HG02759 (cell line): Measurements from ENCODE around the gene CHST9.
"Not testable (repeated sequence)": the region's sequence is repeated elsewhere in the genome, so short reads cannot be mapped to it uniquely, and the experiment has no call there.

ENCODE experiments used
- ATAC-seq: cut with Tn5 transposase; IDR thresholded peaks from one replicate; pipeline ENCODE4 v1.9.1; 2021; ENCODE audit warnings: mild to moderate bottlenecking, moderate library complexity; ENCODE audit not compliant: unreplicated experiment

Gene CHST9

DNA sequence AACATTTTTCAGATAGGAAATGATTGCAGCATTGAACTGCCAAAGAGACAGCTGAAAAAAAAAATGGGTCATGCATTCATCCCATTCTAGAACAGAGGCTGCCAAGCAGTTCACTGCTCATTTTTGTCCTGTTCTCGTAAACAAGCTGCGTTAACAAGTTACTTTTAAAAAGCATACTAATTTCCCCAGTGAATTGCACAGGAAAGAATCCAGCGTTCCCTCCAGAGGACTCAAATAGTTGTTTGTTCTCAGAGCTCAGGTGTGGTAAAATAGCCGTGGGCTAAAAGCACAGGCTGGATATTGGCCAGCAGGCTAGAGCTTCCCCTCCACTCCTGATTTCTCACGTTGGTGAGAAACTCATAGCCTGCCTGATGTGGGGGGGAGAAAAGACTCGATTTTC is 243.5 kb downstream of the CHST9 start:
- no peak for ATAC-seq

DNA sequence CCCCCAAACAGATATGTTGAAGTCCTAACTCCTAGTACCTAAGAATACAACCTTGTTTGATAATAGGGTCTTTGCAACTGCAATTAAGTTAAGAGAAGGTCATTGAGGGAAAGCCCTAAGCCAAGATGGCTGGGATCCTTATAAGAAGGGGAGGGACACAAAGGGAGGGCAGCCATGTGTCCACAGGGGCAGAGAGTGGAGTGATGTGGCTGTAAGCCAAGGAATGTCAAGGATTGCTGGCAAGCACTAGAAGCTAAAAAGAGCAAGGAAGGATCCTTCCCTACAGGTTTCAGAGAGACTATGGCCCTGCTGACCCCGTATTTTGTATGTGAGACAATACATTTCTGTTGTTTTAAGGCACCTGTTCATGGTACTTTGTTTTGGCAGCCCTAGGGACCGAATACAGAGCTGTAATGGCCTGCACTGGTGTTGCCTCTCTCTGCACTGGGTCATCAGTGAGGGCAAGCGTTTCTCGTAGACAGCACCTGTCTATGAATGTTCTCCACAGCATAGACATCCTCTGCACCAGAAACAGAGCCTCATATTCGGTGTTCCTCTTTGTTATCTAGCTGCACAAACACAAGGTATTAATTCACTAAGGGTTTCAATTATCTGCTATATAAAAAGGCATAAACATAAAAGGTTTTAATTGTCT is 244.2 kb downstream of the CHST9 start:
- no peak for ATAC-seq

DNA sequence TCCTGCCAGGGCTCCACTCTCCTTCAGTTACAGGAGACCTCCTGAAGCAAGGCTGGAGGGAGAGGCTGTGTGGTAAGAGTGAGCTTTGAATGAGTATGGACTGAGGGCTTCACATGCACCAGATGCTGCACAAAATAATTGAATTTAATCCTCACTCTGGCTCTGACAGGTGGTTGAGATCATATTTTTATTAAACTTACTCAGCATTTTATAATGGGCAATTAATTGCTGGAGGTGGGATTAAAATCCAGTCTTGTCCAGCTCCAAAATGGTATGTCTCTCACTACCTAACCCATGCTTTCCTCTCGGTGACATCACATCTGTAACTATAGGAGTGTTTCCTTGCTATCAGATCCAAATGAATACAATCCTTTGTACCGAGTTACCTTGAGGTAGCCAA is 253.4 kb downstream of the CHST9 start:
- ATAC-seq = no peak

DNA sequence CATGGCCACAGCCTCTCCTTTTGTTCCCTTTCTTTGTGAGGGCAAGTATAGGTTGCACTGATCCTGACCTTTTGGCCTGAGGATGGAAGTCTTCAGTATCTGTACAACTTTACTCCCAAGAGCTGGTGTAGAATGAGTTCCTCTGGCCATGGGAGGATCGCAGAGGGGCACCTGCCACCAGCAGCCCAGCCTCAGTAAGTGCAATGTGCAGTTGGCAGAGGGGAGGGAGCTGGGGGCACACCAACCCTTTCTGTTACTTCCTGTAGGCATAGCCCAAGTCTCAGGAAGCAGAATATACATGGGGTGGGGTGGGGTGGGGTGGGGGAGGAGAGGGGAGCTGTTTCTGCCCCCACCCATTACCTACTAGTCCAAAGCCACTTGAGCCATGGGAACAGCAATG is 254.5 kb downstream of the CHST9 start:
- no peak for ATAC-seq

DNA sequence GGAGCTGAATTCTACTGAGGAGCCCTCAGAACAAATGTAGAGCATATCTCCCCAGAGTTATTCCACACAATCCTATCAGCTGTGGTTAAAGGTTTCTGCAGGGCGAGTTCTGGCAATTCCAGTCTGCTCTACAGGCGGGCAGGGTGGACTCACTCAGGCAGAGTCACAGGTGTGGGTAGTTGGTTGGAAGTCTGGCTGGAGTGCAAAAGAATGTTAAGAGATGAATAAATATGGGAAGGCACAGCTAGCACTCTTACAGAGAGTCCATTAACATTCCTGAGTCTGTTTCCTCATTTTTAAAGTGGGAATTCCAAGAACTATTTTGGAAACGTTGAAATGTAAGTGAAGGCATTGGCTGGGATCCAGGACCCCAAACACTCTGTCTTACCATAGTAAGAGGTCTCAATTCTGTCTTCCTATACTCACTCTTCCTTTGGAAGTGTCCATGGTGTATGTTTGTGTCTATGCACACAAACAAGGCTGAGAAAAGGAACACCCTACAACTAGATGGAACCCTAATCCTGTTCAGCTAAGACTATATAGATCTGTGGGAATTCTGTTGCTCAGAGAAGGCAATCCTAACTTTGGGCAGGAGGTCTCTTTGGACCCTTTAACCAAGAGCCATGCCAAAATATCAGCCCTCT is 256.3 kb downstream of the CHST9 start:
- no peak for ATAC-seq

DNA sequence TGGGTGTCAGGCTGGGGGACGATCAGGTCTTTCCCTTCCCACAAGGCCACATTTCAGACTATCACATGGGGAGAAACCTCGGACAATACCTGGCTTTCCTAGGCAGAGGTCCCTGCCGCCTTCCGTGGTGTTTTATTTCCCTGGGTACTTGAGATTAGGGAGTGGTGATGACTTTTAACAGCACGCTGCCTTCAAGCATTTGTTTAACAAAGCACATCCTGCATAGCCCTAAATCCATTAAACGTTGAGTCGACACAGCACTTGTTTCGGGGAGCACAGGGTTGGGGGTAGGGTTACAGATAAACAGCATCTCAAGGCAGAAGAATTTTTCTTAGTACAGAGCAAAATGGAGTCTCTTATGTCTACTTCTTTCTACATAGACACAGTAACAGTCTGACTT is 257.3 kb downstream of the CHST9 start:
- ATAC-seq = not testable (repeated sequence)

DNA sequence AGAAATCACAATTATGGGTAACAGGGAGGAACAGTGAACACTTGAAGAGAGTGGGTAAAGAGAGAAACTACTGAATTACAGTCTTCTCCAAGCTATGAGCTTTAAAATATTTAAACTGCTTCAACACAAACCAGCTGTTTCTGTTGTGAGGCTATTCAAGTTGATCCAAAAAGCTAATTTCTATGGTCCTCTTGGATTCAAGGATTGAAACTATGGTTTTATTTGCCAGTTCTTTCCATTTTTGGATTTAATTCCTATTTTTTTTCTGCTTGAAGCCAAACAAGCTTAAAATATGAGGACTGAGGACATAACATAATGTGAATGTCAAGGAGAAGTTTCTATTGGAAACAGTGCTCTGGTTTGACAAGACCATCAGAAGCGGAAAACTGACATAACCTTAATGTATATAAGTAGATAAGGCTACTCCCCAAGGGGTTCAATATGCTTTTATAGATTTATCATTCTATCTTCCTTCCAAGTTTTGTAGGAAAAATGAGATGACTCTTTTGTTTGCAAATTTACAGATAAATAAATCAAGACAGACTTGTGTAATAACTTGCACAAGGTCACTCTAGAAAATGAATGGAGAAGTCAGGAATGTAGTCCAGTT is 258.9 kb downstream of the CHST9 start:
- ATAC-seq = no peak

DNA sequence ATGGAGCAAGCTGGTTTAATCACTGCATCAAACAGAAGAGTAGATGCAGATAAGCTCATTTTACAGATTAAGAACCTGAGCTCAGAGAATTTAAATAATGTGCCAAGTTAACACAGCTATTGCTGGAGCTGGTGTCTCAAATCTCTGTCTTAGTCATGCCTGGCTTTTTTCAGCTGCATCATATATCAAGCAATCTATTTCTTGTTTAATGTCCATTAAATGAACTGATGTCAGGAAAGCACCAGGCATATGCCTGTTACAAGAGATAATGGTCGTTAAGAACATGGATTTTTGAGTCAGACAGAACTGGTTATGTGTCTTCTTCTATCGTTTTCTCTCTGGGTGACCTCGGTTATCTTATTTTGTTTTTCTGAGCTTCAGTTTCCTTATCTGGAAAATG is 259.8 kb downstream of the CHST9 start:
- no peak for ATAC-seq

DNA sequence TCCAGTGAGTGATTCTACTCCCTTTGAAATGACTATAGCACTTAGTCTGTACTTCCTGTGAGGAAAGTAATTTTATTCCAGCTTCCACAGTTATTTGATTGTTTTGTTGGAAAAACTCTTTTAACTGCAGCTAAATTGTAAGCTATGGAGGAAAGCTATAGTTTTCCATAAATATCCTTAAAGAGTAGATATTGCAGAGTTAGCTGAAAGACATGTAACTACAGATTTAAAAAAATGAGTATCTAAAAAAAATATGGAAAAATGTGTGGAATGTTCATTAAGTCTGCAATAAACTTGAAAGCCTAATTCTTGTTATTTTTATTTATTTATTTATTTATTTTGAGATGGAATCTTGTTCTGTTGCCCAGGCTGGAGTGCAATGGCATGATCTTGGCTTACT is 262.8 kb downstream of the CHST9 start:
- ATAC-seq = no peak

DNA sequence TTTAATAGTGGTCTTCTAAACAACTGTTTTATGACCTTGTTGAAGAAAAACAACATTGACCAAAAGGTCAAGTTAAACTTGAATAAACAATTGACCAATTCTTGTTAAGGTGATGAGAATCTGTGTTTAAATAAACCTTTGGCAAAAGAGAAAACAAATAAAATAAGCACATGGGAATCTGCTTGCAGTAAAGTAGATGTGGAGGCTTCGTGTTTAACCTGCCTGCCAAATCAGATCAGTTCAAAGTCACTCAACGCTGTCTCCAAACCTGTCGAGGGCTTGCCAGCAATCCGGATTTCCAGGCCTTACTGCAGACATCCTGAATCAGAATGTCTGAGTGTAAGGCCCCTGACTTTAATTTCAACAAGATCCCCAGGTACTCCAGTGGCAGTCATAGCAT is 264.5 kb downstream of the CHST9 start:
- no peak for ATAC-seq

DNA sequence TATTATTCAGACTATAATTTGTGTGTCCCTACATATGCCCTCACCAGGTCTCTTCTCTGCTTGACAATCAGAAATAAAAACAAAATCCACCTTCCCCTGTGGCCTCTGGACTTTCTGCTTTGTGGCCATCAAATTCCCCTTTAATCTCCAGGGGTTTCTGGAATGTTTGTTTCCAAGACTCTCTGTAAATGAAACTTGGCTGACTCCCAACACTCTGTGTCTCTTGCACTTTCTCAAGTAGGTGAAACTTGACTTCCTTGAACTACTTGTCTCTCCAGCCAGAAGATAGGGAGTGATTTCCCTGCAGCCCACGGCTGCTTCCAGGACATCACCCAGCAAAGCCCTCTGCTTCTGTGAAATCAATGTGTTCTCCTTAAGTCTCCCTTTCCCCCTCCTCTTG is 265.5 kb downstream of the CHST9 start:
- no peak for ATAC-seq

DNA sequence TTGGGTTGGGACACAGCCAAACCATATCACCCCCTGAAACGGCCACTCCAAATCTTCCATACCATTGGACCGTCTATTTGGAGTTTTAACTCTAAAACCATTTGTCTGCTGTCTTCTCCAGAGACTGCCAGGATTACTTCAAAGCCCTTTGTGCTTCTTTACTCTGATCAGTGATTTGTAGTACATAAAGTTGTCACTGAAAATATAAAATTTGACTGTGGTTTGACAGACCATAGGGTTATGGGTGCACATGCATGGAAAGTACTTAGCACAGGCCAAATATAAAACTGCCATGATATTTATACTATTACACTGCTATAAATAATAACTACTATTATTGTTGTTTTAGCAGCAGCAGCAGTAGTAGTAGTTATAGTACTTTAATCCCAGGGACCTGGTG is 265.9 kb downstream of the CHST9 start:
- ATAC-seq = no peak

DNA sequence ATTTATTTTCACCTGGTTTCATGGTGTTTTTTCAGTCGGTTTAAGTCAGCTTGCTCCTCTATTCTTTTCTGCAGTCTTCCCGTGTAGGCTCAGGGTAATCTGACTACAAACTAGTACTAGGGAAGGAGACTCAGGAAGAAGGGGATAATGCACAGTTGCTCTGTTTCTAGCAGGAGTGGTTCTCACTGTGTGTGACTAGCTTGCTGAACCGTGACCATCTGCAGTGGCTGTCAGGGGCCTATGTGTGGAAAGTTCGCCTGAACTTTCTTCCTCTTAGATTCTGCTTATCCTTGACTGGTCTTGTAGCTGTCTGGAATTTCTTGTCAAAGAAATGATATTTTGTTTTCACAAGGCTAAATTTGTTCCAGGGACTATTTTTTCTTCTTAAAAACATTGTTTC is 273.3 kb downstream of the CHST9 start:
- no peak for ATAC-seq

DNA sequence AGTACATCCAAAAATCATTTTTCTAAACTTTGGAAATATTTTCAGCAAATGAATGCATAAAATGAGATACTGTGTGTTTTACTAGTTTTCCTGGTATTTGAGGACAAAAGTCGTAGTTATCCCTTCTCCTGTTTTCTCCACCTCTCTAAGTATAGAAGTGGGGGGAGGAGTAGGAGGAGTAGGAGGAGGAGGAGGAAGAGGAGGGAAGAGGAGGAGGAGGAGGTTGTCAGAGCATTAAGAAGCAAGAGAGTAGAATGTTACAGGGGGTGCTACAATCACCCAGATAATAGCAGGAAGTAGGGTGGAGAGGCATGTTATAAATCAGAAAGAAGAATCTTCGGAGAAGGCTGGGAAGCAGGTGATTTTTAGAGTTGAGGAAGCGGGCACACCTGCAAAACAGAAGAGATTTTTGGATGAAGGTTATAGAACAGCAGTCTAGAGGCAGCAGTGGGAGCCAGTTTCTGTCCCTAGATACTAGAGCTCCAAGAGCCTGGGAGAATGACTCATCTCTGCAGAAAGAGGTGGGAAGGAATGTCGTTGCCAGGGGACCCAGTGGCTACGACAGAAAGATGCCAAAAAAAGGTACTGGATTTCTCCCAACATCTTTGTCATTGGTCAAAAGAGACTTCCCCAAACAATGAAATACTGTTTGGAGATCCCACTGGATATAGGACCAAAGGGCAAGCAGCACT is 275.4 kb downstream of the CHST9 start:
- ATAC-seq = no peak

DNA sequence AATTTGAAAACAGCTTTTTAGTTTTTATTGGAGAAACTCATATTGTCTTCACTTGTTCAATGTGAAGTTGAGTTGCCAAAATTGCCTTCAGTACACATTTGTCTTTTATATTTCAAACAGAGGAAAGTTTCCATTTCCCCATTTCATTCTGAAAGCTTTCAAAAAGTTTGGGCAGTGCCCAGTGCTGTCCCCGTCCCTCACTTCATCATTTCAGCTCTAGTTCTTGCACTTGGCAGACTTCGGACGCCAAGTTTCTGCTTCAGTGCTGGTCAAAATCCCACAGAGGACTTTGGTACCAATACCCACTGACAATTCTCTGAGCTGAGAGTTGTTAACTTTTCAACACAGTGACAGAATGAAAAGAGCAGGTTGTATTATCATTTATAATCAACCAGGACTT is 276.2 kb downstream of the CHST9 start:
- no peak for ATAC-seq

DNA sequence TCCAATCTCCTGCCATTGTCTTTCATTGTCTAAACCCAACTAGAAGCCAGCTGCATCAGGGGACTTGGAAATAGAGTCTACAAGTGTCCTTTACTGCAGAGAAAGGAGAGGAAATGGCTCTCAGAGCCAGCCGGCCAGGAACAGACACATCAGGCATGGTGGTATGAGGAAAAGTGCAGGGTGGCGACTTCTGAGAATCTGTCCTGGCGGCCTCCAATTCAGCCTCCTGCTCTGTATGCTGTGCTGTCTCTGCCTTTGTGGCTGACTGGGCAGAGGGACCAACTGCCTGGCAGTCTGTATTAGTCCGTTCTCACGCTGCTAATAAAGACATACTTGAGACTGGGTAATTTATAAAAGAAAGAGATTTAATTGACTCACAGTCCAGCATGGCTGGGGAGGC is 282.8 kb downstream of the CHST9 start:
- no peak for ATAC-seq

DNA sequence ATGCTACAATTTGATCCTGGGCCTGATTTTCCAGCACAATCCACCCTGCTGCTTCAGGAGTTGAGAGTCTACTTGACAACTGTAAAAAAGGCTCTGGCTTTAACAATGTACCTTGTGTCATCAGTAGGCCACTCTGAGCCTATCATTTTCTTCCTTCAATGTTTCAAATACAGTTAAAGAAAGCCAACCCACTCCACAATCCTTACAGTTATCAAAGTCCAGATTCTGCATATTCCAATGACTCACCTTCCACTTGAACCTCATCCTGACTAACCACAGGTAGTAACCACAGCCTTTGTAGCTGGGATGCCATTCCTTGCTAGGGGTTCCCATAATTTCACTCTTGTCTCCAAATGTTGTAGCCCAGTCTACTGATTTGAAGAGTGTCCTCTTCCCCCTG is 284.1 kb downstream of the CHST9 start:
- no peak for ATAC-seq

DNA sequence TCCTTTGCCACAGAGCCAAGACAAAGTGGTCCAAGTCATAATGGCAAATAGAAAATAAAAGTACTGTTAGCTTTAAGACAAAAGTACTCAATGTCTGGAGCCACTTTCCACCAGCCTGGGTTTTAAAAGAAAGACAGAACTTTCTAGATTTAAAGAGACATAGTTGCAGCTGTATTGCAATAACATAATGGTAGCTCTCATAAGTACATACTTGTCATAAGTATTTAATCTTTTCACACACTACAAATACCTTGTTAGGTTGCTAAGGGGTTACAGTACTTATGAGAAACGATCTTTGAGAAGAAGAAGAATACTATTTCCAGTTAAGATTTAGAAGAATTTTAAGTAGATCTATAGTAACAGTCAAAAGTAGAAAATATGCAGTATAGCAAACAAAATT is 290.7 kb downstream of the CHST9 start:
- ATAC-seq = no peak

DNA sequence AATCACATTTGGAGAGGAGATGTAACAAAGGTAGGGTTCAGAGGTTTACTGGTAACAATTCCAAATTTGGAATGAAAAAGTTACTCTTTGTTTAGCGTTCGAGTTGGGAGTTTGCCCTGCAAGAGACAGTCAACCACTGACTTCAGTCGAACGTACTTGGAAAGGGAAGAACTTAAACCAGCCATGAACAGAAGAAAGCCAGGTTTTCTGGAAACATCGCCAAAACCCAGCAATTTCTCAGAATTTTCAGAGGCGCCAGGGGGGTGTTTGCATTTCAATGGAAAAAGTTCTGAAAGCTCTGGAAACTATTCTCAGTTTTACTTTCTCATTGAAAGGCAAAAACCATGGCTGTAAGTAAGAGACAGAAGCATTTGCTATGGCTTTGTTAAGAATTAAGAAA is 291.1 kb downstream of the CHST9 start:
- ATAC-seq = no peak

DNA sequence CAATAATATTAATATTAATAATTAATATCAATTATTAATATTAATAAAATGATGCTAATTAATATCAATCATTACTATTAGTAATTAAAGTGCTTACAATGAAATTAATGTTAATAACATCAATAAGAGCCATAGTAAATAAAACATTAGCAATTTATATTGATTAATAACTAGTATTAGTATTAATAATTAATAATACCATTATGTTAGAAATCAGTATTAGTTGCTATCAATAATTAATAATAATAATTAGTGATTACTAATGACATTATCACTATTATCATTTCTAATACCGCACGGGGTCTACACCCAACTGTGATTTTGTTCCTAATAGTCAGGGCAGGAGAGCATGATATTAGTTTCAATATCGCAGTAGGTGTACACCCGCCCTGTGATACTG is 296.8 kb downstream of the CHST9 start:
- no peak for ATAC-seq

DNA sequence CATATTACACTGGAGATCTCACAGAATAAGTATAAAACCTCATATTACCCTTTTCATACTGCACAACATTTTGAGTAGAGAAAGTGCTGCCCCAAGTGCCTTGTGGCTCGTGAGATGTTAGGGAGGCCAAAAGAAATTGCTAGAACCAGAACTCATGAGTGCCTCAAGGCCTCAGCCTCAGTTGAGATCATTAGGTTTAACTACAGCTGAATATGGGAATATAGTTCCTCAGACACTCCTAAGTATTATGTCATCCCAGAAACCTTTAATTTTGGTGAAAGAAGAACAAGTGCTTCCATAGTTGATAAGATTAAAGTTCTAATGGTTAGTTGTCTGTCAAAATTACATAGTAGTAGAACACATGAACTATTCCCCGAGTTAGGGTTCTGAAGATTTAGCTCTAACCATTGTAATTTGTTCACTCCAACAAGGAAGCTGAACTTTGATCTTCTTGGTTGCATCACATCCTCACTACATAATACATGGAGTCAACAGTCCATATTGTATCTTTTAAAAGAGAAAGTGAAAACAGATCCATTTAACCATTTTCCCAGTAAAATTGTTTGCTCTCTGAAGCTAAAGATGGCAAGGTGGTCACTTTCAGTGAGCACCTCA is 310.0 kb downstream of the CHST9 start:
- ATAC-seq = no peak

DNA sequence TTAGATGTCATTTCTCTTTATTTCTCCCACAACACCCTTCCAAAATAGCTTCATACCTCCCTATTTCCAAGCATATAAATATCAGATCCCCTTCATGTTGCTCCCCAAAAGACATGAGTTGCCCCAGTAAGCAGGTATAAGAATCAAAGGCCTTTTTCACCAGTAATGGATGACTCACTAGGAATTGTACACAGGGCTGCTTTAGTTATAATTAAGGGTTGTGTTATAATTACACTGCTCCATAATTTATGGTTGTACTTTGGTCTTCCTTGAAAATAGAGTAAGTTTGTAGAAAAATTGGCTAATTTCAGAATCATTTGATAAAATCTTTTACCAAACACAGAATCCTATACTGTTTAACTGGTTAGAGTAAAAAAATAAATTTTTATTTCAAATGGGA is 310.8 kb downstream of the CHST9 start:
- no peak for ATAC-seq
